ENCODE data around the gene MZF1. TPM values are rescaled to one million over a fixed set of nuclear protein-coding genes. Genes with fewer than 3 reads are reported as not detected.
A peak's percentile ranks its signal among the peaks of the same experiment; 100 is the strongest.

The MZF1 gene
- total and polyA plus RNA-seq, 2 donors (not counting 1 experiment from before 2014, with no cell fraction given), result 4.1 to 14.9 TPM

- H3K9ac ChIP-seq (ENCODE audit: insufficient read depth, low read length), result no peak overlapping the region
- H3K4me3 ChIP-seq (replicated peaks in 1 of 4; ENCODE audit: control extremely low read depth in 1 of 4, insufficient read depth in 1 of 4, low read depth in 3 of 4, low read length in 4 of 4), result peak overlapping the region in 2 of 4 experiments; percentile 41 to 45
- H2AFZ ChIP-seq (ENCODE audit: low read length), result no peak overlapping the region
Observed at GRCh38 chr19:58513694-58514563, 59.2 kb downstream of the MZF1 start.

GRCh38 chr19:58513213-58513693 lies 59.9 kb downstream of the MZF1 start:
- Histone ChIP-seq H4K20me1 (ENCODE audit: control insufficient read depth, extremely low read depth, insufficient read depth, low read length) (no peaks in the 10 kb centered on the region), H3K79me2 (ENCODE audit: control insufficient read depth, insufficient read depth, low read length) (peaks cover 26% of the 10 kb centered on the region), H3K9me3 (ENCODE audit: control insufficient read depth, insufficient read depth, low read depth, low read length) (no peaks in the 10 kb centered on the region), H2AFZ (ENCODE audit: low read length) (no peak overlapping the region), H3K4me3 (replicated peaks in 1 of 4; ENCODE audit: control extremely low read depth in 1 of 4, insufficient read depth in 1 of 4, low read depth in 3 of 4, low read length in 4 of 4) (no peak overlapping the region), H3K9ac (ENCODE audit: insufficient read depth, low read length) (no peak overlapping the region), H3K36me3 (ENCODE audit: control insufficient read depth, insufficient read depth, low read length) (peaks cover 9% of the 10 kb centered on the region), H3K4me1 (ENCODE audit: control insufficient read depth, extremely low read depth, insufficient read depth, low read length) (peaks cover 4% of the 10 kb centered on the region), H3K27me3 (ENCODE audit: control insufficient read depth, insufficient read depth, low read length) (no peaks in the 10 kb centered on the region), H3K27ac (ENCODE audit: insufficient read depth, low read length) (no peak overlapping the region), H3K4me2 (ENCODE audit: extremely low read depth, insufficient read depth, low read length) (no peak overlapping the region)
- TF ChIP-seq, protein P1, sequence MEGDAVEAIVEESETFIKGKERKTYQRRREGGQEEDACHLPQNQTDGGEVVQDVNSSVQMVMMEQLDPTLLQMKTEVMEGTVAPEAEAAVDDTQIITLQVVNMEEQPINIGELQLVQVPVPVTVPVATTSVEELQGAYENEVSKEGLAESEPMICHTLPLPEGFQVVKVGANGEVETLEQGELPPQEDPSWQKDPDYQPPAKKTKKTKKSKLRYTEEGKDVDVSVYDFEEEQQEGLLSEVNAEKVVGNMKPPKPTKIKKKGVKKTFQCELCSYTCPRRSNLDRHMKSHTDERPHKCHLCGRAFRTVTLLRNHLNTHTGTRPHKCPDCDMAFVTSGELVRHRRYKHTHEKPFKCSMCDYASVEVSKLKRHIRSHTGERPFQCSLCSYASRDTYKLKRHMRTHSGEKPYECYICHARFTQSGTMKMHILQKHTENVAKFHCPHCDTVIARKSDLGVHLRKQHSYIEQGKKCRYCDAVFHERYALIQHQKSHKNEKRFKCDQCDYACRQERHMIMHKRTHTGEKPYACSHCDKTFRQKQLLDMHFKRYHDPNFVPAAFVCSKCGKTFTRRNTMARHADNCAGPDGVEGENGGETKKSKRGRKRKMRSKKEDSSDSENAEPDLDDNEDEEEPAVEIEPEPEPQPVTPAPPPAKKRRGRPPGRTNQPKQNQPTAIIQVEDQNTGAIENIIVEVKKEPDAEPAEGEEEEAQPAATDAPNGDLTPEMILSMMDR (conservative IDR thresholded peaks at IDR 0.05 in 1 of 2, IDR thresholded peaks at IDR 0.05 in 1 of 2; ENCODE audit: low read depth in 1 of 2, low read length in 2 of 2), result no peak
- no peak for TF ChIP-seq EZH2 (IDR thresholded peaks at IDR 0.05; ENCODE audit: low read length, missing control alignments)
- DNase-seq (ENCODE audit: low read depth in 2 of 2), result no peak

More at GRCh38 chr19:58513694-58514563, 59.2 kb downstream of the MZF1 start:
- Histone ChIP-seq H3K4me2 (ENCODE audit: extremely low read depth, insufficient read depth, low read length) (peak overlapping the region; percentile 35), H3K36me3 (ENCODE audit: control insufficient read depth, insufficient read depth, low read length) (peaks cover 9% of the 10 kb centered on the region), H3K79me2 (ENCODE audit: control insufficient read depth, insufficient read depth, low read length) (peaks cover 33% of the 10 kb centered on the region), H4K20me1 (ENCODE audit: control insufficient read depth, extremely low read depth, insufficient read depth, low read length) (no peaks in the 10 kb centered on the region), H3K9me3 (ENCODE audit: control insufficient read depth, insufficient read depth, low read depth, low read length) (no peaks in the 10 kb centered on the region), H3K27me3 (ENCODE audit: control insufficient read depth, insufficient read depth, low read length) (no peaks in the 10 kb centered on the region), H3K4me1 (ENCODE audit: control insufficient read depth, extremely low read depth, insufficient read depth, low read length) (peaks cover 6% of the 10 kb centered on the region), H3K27ac (ENCODE audit: insufficient read depth, low read length) (no peak overlapping the region)
- TF ChIP-seq, protein P1 (conservative IDR thresholded peaks at IDR 0.05 in 1 of 2, IDR thresholded peaks at IDR 0.05 in 1 of 2; ENCODE audit: low read depth in 1 of 2, low read length in 2 of 2), result peak; percentile 46 to 64
- no peak for TF ChIP-seq EZH2 (IDR thresholded peaks at IDR 0.05; ENCODE audit: low read length, missing control alignments)
- peak; percentile 79 to 83 for DNase-seq (ENCODE audit: low read depth in 2 of 2)

Other genes starting within 250 kb of the MZF1 start
- 2.3 and 3.0 TPM in 2 replicates for gene ZSCAN22, start 246.3 kb downstream of the MZF1 start, total RNA-seq
- gene ZSCAN22, start 246.3 kb downstream of the MZF1 start, polyA plus RNA-seq, result 2.8 and 3.0 TPM in 2 replicates
- gene A1BG, start 219.8 kb downstream of the MZF1 start, total RNA-seq, result 3.3 and 12.6 TPM in 2 replicates
- 5.0 and 8.3 TPM in 2 replicates for gene A1BG, start 219.8 kb downstream of the MZF1 start, polyA plus RNA-seq
- gene ZNF497, start 210.6 kb downstream of the MZF1 start, total RNA-seq, result 1.5 and 2.5 TPM in 2 replicates
- 0.03 and 0.05 TPM in 2 replicates for gene ZNF497, start 210.6 kb downstream of the MZF1 start, polyA plus RNA-seq
- 1.5 and 1.8 TPM in 2 replicates for gene ZNF837, start 192.3 kb downstream of the MZF1 start, total RNA-seq
- gene ZNF837, start 192.3 kb downstream of the MZF1 start, polyA plus RNA-seq, result 0.18 and 0.27 TPM in 2 replicates
- gene RPS5, start 186.1 kb downstream of the MZF1 start, total RNA-seq, result 2,126 and 2,800 TPM in 2 replicates
- gene RPS5, start 186.1 kb downstream of the MZF1 start, polyA plus RNA-seq, result 1,173 and 1,532 TPM in 2 replicates
- under 0.01 TPM in 1 of 2 replicates, not detected in the other for gene RNF225, start 177.7 kb downstream of the MZF1 start, total RNA-seq
- not detected in 2 replicates for gene RNF225, start 177.7 kb downstream of the MZF1 start, polyA plus RNA-seq
- 16.9 and 18.8 TPM in 2 replicates for gene ZNF584, start 164.7 kb downstream of the MZF1 start, total RNA-seq
- 11.7 and 14.6 TPM in 2 replicates for gene ZNF584, start 164.7 kb downstream of the MZF1 start, polyA plus RNA-seq
- 9.5 and 14.5 TPM in 2 replicates for gene ZNF132, start 133.2 kb downstream of the MZF1 start, total RNA-seq
- gene ZNF132, start 133.2 kb downstream of the MZF1 start, polyA plus RNA-seq, result 2.2 and 4.1 TPM in 2 replicates
- gene ZNF324B, start 121.7 kb downstream of the MZF1 start, total RNA-seq, result 8.9 and 9.0 TPM in 2 replicates
- gene ZNF324B, start 121.7 kb downstream of the MZF1 start, polyA plus RNA-seq, result 2.1 and 2.5 TPM in 2 replicates
- 11.8 and 14.2 TPM in 2 replicates for gene ZNF324, start 106.3 kb downstream of the MZF1 start, total RNA-seq
- 3.9 and 4.1 TPM in 2 replicates for gene ZNF324, start 106.3 kb downstream of the MZF1 start, polyA plus RNA-seq
- gene ZNF446, start 97.0 kb downstream of the MZF1 start, total RNA-seq, result 8.2 and 9.4 TPM in 2 replicates
- gene ZNF446, start 97.0 kb downstream of the MZF1 start, polyA plus RNA-seq, result 2.4 and 2.5 TPM in 2 replicates
- 6.7 and 10.1 TPM in 2 replicates for gene SLC27A5, start 61.3 kb downstream of the MZF1 start, total RNA-seq
- 5.2 and 7.3 TPM in 2 replicates for gene SLC27A5, start 61.3 kb downstream of the MZF1 start, polyA plus RNA-seq
- gene ZBTB45, start 53.5 kb downstream of the MZF1 start, total RNA-seq, result 4.9 and 5.9 TPM in 2 replicates
- 3.1 and 4.3 TPM in 2 replicates for gene ZBTB45, start 53.5 kb downstream of the MZF1 start, polyA plus RNA-seq
- 293 and 325 TPM in 2 replicates for gene TRIM28, start 29.3 kb downstream of the MZF1 start, total RNA-seq
- gene TRIM28, start 29.3 kb downstream of the MZF1 start, polyA plus RNA-seq, result 160 and 273 TPM in 2 replicates
- 146 and 167 TPM in 2 replicates for gene CHMP2A, start 18.2 kb downstream of the MZF1 start, total RNA-seq
- 215 and 269 TPM in 2 replicates for gene CHMP2A, start 18.2 kb downstream of the MZF1 start, polyA plus RNA-seq
- 52.6 and 73.7 TPM in 2 replicates for gene UBE2M, start 14.7 kb downstream of the MZF1 start, total RNA-seq
- 73.6 and 99.9 TPM in 2 replicates for gene UBE2M, start 14.7 kb downstream of the MZF1 start, polyA plus RNA-seq

Data from fibroblast of lung (primary cell).